Keratinocyte (primary cell): ENCODE measurements around the gene HTRA3.

Source experiments
- CTCF ChIP-seq, 3 experiments: IDR thresholded peaks in 1 of 3; conservative IDR thresholded peaks in 1 of 3; optimal IDR thresholded peaks in 1 of 3; 2 replicates in 2 of 3; 3 replicates in 1 of 3; pipeline versions ENCODE3 to v1.5.1; 2011; ENCODE audit warnings: low read length in 3 of 3, mild to moderate bottlenecking in 3 of 3, moderate library complexity in 2 of 3, control low read depth in 1 of 3, inconsistent platforms in 1 of 3; ENCODE audit not compliant: insufficient read depth in 2 of 3; ENCODE audit errors: extremely low read depth in 1 of 3
- EZH2 ChIP-seq: IDR thresholded peaks from one replicate; pipeline ENCODE4 v1.6.1; 2012; ENCODE audit warnings: inconsistent platforms, mild to moderate bottlenecking, low read length, moderate library complexity

- TF ChIP-seq CTCF (optimal IDR thresholded peaks at IDR 0.05 in 1 of 3, IDR thresholded peaks at IDR 0.05 in 1 of 3, conservative IDR thresholded peaks at IDR 0.05 in 1 of 3; ENCODE audit: extremely low read depth in 1 of 3, insufficient read depth in 2 of 3, low read length in 3 of 3): peak in 1 of 3 experiments; percentile 31
- no peak for TF ChIP-seq EZH2
Observed at GRCh38 chr4:8238515-8239053, 31.0 kb upstream of the HTRA3 start.
